ENCODE measurements around the gene LTB4R2.
A peak's percentile ranks its signal among the peaks of the same experiment; 100 is the strongest.

Gene LTB4R2

GRCh38 chr14:24277606-24278321 lies 32.2 kb upstream of the LTB4R2 start:
- peak in 1 of 2 donors; percentile 47 for DNase-seq

- no peak for DNase-seq
Observed at GRCh38 chr14:24278424-24278823, 31.5 kb upstream of the LTB4R2 start.

GRCh38 chr14:24279301-24280186 lies 30.4 kb upstream of the LTB4R2 start:
- DNase-seq, result peak; percentile 59 to 71

- DNase-seq, result no peak
Observed at GRCh38 chr14:24280797-24281460, 29.0 kb upstream of the LTB4R2 start.

- no peak for DNase-seq
Observed at GRCh38 chr14:24281636-24282035, 28.3 kb upstream of the LTB4R2 start.

GRCh38 chr14:24282736-24283135 lies 27.2 kb upstream of the LTB4R2 start:
- DNase-seq, result no peak

GRCh38 chr14:24283796-24284460 lies 26.0 kb upstream of the LTB4R2 start:
- DNase-seq, result no peak

GRCh38 chr14:24284501-24285035 lies 25.4 kb upstream of the LTB4R2 start:
- DNase-seq, result no peak

GRCh38 chr14:24285351-24285750 lies 24.6 kb upstream of the LTB4R2 start:
- no peak for DNase-seq

- DNase-seq, result no peak
Observed at GRCh38 chr14:24286996-24287395, 22.9 kb upstream of the LTB4R2 start.

GRCh38 chr14:24289649-24290280 lies 20.2 kb upstream of the LTB4R2 start:
- no peak for DNase-seq

- no peak for DNase-seq
Observed at GRCh38 chr14:24290746-24291145, 19.2 kb upstream of the LTB4R2 start.

- no peak for DNase-seq
Observed at GRCh38 chr14:24291446-24292117, 18.4 kb upstream of the LTB4R2 start.

- no peak for DNase-seq
Observed at GRCh38 chr14:24292118-24292807, 17.7 kb upstream of the LTB4R2 start.

- DNase-seq, result no peak
Observed at GRCh38 chr14:24293525-24293924, 16.4 kb upstream of the LTB4R2 start.

GRCh38 chr14:24296341-24297157 lies 13.4 kb upstream of the LTB4R2 start:
- peak; percentile 81 to 84 for DNase-seq

GRCh38 chr14:24297190-24297964 lies 12.6 kb upstream of the LTB4R2 start:
- no peak for DNase-seq

GRCh38 chr14:24298892-24299254 lies 11.1 kb upstream of the LTB4R2 start:
- no peak for DNase-seq

All from CD4-positive, alpha-beta T cell treated with Interferon alpha-2 for 1 hour (primary cell).